Measurements from ENCODE around the gene KLF3. TPM values are rescaled to one million over a fixed set of nuclear protein-coding genes. Genes with fewer than 3 reads are reported as not detected.

The KLF3 gene
- total RNA-seq, 1 donor from 2014 or later, result 15.8 TPM

- no peak for DNase-seq (ENCODE audit: low read depth in 2 of 2)
Observed at GRCh38 chr4:38738940-38739803, 75.2 kb downstream of the KLF3 start.

GRCh38 chr4:38740303-38740702, 76.3 kb downstream of the KLF3 start:
- DNase-seq (ENCODE audit: low read depth in 2 of 2), result no peak

GRCh38 chr4:38743866-38744265, 79.9 kb downstream of the KLF3 start:
- DNase-seq (ENCODE audit: low read depth in 2 of 2), result no peak

- no peak for DNase-seq (ENCODE audit: low read depth in 2 of 2)
Observed at GRCh38 chr4:38745881-38746280, 81.9 kb downstream of the KLF3 start.

GRCh38 chr4:38747629-38748028, 83.6 kb downstream of the KLF3 start:
- DNase-seq (ENCODE audit: low read depth in 2 of 2), result no peak

- no peak for DNase-seq (ENCODE audit: low read depth in 2 of 2)
Observed at GRCh38 chr4:38749336-38749735, 85.3 kb downstream of the KLF3 start.

Other genes starting within 250 kb of the KLF3 start
- not detected in 2 replicates for gene TLR10, start 118.8 kb downstream of the KLF3 start, total RNA-seq
- 5.3 and 6.1 TPM in 2 replicates for gene TLR1, start 140.6 kb downstream of the KLF3 start, total RNA-seq
- 0.13 TPM in 2 replicates for gene TLR6, start 192.6 kb downstream of the KLF3 start, total RNA-seq
- 76.8 and 106 TPM in 2 replicates for gene FAM114A1, start 203.6 kb downstream of the KLF3 start, total RNA-seq

Data from dermis microvascular lymphatic vessel endothelial cell (primary cell).